Mesenchymal stem cell (in vitro differentiated cells and primary cell): ENCODE results near the gene ARRB2.

Experiments used
- DNase-seq: peaks from one replicate; pipeline ENCODE4 v3.0.0-alpha.2; 2013
- H2AFZ ChIP-seq: one replicate; pipeline ENCODE4 v1.6.1; 2013; ENCODE audit warnings: low read depth, mild to moderate bottlenecking, control low read depth, inconsistent platforms, low read length, moderate library complexity
- H2AK5ac ChIP-seq: 2 replicates; pipeline ENCODE4 v1.6.1; 2013; ENCODE audit warnings: low read length, moderate library complexity, mild to moderate bottlenecking, inconsistent platforms; ENCODE audit not compliant: severe bottlenecking
- H2BK120ac ChIP-seq: one replicate; pipeline ENCODE4 v1.6.1; 2013; ENCODE audit warnings: low read depth, mild to moderate bottlenecking, inconsistent platforms, low read length, moderate library complexity
- H2BK12ac ChIP-seq, 2 experiments: one replicate each; pipeline ENCODE4 v1.6.1; 2013; ENCODE audit warnings: inconsistent platforms in 2 of 2, low read length in 2 of 2, mild to moderate bottlenecking in 2 of 2, moderate library complexity in 2 of 2, control low read depth in 1 of 2
- H2BK15ac ChIP-seq: one replicate; pipeline ENCODE4 v1.6.1; 2013; ENCODE audit warnings: mild to moderate bottlenecking, low read depth, inconsistent platforms; ENCODE audit not compliant: poor library complexity, severe bottlenecking
- H2BK5ac ChIP-seq: 2 replicates; pipeline ENCODE4 v1.6.1; 2013; ENCODE audit warnings: low read depth, mild to moderate bottlenecking, low read length, control low read depth, inconsistent platforms; ENCODE audit not compliant: poor library complexity, severe bottlenecking
- H3K14ac ChIP-seq, 2 experiments: one replicate each; pipeline ENCODE4 v1.6.1; 2013; ENCODE audit warnings: inconsistent platforms in 2 of 2, low read length in 2 of 2, control low read depth in 1 of 2, mild to moderate bottlenecking in 1 of 2, moderate library complexity in 1 of 2
- H3K18ac ChIP-seq, 2 experiments: one replicate each; pipeline ENCODE4 v1.6.1; 2013; ENCODE audit warnings: inconsistent platforms in 2 of 2, low read length in 2 of 2, control low read depth in 1 of 2, low read depth in 1 of 2, mild to moderate bottlenecking in 1 of 2
- H3K23ac ChIP-seq, 2 experiments: one replicate each; pipeline ENCODE4 v1.6.1; 2013; ENCODE audit warnings: inconsistent platforms in 2 of 2, low read length in 2 of 2, mild to moderate bottlenecking in 2 of 2, moderate library complexity in 2 of 2, control low read depth in 1 of 2
- H3K27ac ChIP-seq: 2 replicates; pipeline ENCODE4 v1.5.1; 2013; ENCODE audit warnings: mild to moderate bottlenecking, moderate library complexity, low read length, control low read depth, inconsistent platforms; ENCODE audit not compliant: poor library complexity, severe bottlenecking
- H3K27me3 ChIP-seq, 2 experiments: 2 replicates each; pipeline versions ENCODE4 v1.6.1 to v1.7.0; 2013; ENCODE audit warnings: low read length in 2 of 2, mild to moderate bottlenecking in 2 of 2, moderate library complexity in 2 of 2, control low read depth in 1 of 2, inconsistent platforms in 1 of 2; ENCODE audit not compliant: control insufficient read depth in 1 of 2, insufficient read depth in 1 of 2
- H3K36me3 ChIP-seq, 2 experiments: 2 replicates each; pipeline versions ENCODE4 v1.6.1 to v1.7.0; 2013; ENCODE audit warnings: low read length in 2 of 2, control low read depth in 1 of 2, inconsistent platforms in 1 of 2, low read depth in 1 of 2, mild to moderate bottlenecking in 1 of 2; ENCODE audit not compliant: insufficient read depth in 2 of 2, control insufficient read depth in 1 of 2
- H3K4ac ChIP-seq, 2 experiments: one replicate each; pipeline ENCODE4 v1.6.1; 2013; ENCODE audit warnings: inconsistent platforms in 2 of 2, low read length in 2 of 2, mild to moderate bottlenecking in 2 of 2, moderate library complexity in 2 of 2, control low read depth in 1 of 2, low read depth in 1 of 2
- H3K4me1 ChIP-seq: 2 replicates; pipeline ENCODE4 v1.6.1; 2013; ENCODE audit warnings: low read depth, low read length, control low read depth; ENCODE audit not compliant: control insufficient read depth, insufficient read depth
- H3K4me2 ChIP-seq: 2 replicates; pipeline ENCODE4 v1.6.1; 2013; ENCODE audit warnings: low read length, mild to moderate bottlenecking, inconsistent platforms; ENCODE audit not compliant: poor library complexity, severe bottlenecking
- H3K4me3 ChIP-seq, 2 experiments: 2 replicates each; pipeline versions ENCODE4 v1.5.1 to v1.7.0; 2013; ENCODE audit warnings: low read length in 2 of 2, mild to moderate bottlenecking in 2 of 2, control low read depth in 1 of 2, low read depth in 1 of 2; ENCODE audit not compliant: insufficient read depth in 1 of 2
- H3K79me1 ChIP-seq: replicated peaks from 2 replicates; pipeline ENCODE4 v1.6.1; 2013; ENCODE audit warnings: mild to moderate bottlenecking, control low read depth, low read length, inconsistent platforms; ENCODE audit not compliant: poor library complexity, severe bottlenecking
- H3K9ac ChIP-seq: 2 replicates; pipeline ENCODE4 v1.7.0; 2013; ENCODE audit warnings: mild to moderate bottlenecking, low read length, moderate library complexity
- H3K9me3 ChIP-seq: 2 replicates; pipeline ENCODE4 v1.7.0; 2013; ENCODE audit warnings: mild to moderate bottlenecking, low read length; ENCODE audit not compliant: control insufficient read depth
- H4K8ac ChIP-seq: one replicate; pipeline ENCODE4 v1.6.1; 2013; ENCODE audit warnings: inconsistent platforms, mild to moderate bottlenecking, low read length, moderate library complexity
- H4K91ac ChIP-seq: one replicate; pipeline ENCODE4 v1.6.1; 2013; ENCODE audit warnings: mild to moderate bottlenecking, low read length, inconsistent platforms
- WGBS: methylation state at CpG from one replicate; pipeline ENCODE4 v1.1.7; 2013; ENCODE audit warnings: mixed read lengths; 5-methylcytosine and 5-hydroxymethylcytosine counted together

ARRB2 gene

GRCh38 chr17:4759776-4760236, 49.4 kb downstream of the ARRB2 start:
- Histone ChIP-seq H3K9ac (no peak overlapping the region), H3K79me1 (no peaks in the 10 kb centered on the region), H3K27me3 (peaks cover 20 to 48% of the 10 kb centered on the region in 2 experiments), H3K9me3 (no peaks in the 10 kb centered on the region), H2BK120ac (no peak overlapping the region), H3K4me2 (no peak overlapping the region), H2BK5ac (no peak overlapping the region), H3K4ac (no peak overlapping the region), H3K36me3 (no peaks in the 10 kb centered on the region), H3K18ac (no peak overlapping the region), H2AK5ac (no peak overlapping the region), H3K27ac (no peak overlapping the region), H3K4me1 (no peaks in the 10 kb centered on the region), H2AFZ (no peak overlapping the region), H2BK12ac (no peak overlapping the region), H4K8ac (no peak overlapping the region), H4K91ac (no peak overlapping the region), H3K14ac (no peak overlapping the region), H2BK15ac (no peak overlapping the region), H3K4me3 (no peak overlapping the region), H3K23ac (no peak overlapping the region)
- no peak for DNase-seq
- 95% methylated on average over 10 of the region's 10 CpGs for WGBS

DNA sequence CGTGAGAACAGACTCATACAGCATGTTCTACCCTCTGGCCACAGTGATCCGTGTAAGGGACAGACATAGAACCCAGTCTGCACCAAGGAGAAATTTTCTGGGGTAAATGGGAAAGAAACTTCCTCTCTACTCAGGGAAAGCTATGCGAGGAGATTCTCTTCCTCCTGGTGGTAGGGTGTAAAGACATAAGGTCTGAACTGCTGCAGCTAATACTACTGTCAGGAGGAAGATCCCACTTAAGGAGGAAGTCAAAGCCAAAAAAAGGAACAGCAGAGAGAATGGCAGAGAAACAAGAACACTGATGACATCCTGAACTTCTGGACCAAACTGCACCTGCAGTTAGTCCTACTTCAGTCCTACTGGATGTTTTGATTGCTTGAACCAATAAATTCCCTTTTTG, 54.2 kb downstream of the ARRB2 start:
- Histone ChIP-seq H3K27ac (no peak overlapping the region), H2AK5ac (no peak overlapping the region), H3K4me2 (no peak overlapping the region), H2BK12ac (no peak overlapping the region), H2BK5ac (no peak overlapping the region), H3K4me1 (no peaks in the 10 kb centered on the region), H3K27me3 (peaks cover 5 to 14% of the 10 kb centered on the region in 2 experiments), H3K79me1 (no peaks in the 10 kb centered on the region), H2BK15ac (no peak overlapping the region), H3K14ac (no peak overlapping the region), H4K91ac (no peak overlapping the region), H3K9ac (no peak overlapping the region), H4K8ac (no peak overlapping the region), H3K4ac (no peak overlapping the region), H3K36me3 (no peaks in the 10 kb centered on the region), H3K23ac (no peak overlapping the region), H3K18ac (no peak overlapping the region), H2AFZ (no peak overlapping the region), H3K9me3 (no peaks in the 10 kb centered on the region), H2BK120ac (no peak overlapping the region), H3K4me3 (no peak overlapping the region)
- DNase-seq, result no peak
- 82% methylated on average over 3 of the region's 3 CpGs for WGBS

DNA sequence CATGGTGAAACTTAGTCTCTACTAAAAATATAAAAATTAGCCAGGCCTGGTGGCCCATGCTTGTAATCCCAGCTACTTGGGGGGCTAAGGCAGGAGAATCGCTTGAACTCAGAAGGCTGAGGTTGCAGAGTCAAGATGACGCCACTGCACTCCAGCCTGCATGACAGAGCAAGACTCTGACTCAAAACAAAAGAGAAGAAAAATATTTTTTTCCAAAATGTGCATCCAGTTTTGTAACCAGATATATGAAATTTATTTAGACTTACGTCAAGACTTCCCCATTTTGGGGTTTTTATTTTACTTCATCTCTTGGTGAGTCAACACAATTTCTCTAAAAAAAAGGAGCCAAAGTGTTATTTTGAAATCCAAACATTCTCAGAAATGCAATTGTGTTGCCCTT, 55.8 kb downstream of the ARRB2 start:
- WGBS, result 83% methylated on average over 2 of the region's 3 CpGs

GRCh38 chr17:4766723-4767122, 56.3 kb downstream of the ARRB2 start:
- H4K8ac ChIP-seq, result no peak overlapping the region
- DNase-seq, result no peak
- no peak overlapping the region for H2BK5ac ChIP-seq
- WGBS, result 98% methylated on average over 9 of the region's 9 CpGs
- no peak overlapping the region for H2BK15ac ChIP-seq
- peaks cover 14 to 20% of the 10 kb centered on the region in 2 experiments for H3K27me3 ChIP-seq
- no peaks in the 10 kb centered on the region for H3K9me3 ChIP-seq
- H3K36me3 ChIP-seq, result no peaks in the 10 kb centered on the region
- no peak overlapping the region for H3K9ac ChIP-seq
- H3K4me3 ChIP-seq, result no peak overlapping the region
- H3K4me1 ChIP-seq, result no peaks in the 10 kb centered on the region
- H3K18ac ChIP-seq, result no peak overlapping the region
- no peak overlapping the region for H3K23ac ChIP-seq
- no peak overlapping the region for H3K27ac ChIP-seq
- H4K91ac ChIP-seq, result no peak overlapping the region
- H2BK12ac ChIP-seq, result no peak overlapping the region
- no peaks in the 10 kb centered on the region for H3K79me1 ChIP-seq
- H3K4ac ChIP-seq, result no peak overlapping the region
- no peak overlapping the region for H3K14ac ChIP-seq
- no peak overlapping the region for H2BK120ac ChIP-seq
- no peak overlapping the region for H2AFZ ChIP-seq
- no peak overlapping the region for H3K4me2 ChIP-seq
- no peak overlapping the region for H2AK5ac ChIP-seq

More for the DNA sequence above, 55.8 kb downstream of the ARRB2 start:
- H2BK5ac ChIP-seq, result no peak overlapping the region
- no peak for DNase-seq
- no peak overlapping the region for H3K4ac ChIP-seq
- no peak overlapping the region for H3K23ac ChIP-seq
- no peak overlapping the region for H4K91ac ChIP-seq
- H4K8ac ChIP-seq, result no peak overlapping the region
- no peak overlapping the region for H3K18ac ChIP-seq
- H2AK5ac ChIP-seq, result no peak overlapping the region
- H3K4me3 ChIP-seq, result no peak overlapping the region
- H3K36me3 ChIP-seq, result no peaks in the 10 kb centered on the region
- H3K14ac ChIP-seq, result no peak overlapping the region
- H3K9ac ChIP-seq, result no peak overlapping the region
- peaks cover 9 to 15% of the 10 kb centered on the region in 2 experiments for H3K27me3 ChIP-seq
- no peak overlapping the region for H3K27ac ChIP-seq
- H3K9me3 ChIP-seq, result no peaks in the 10 kb centered on the region
- no peak overlapping the region for H2BK120ac ChIP-seq
- no peak overlapping the region for H2BK15ac ChIP-seq
- H2BK12ac ChIP-seq, result no peak overlapping the region
- no peaks in the 10 kb centered on the region for H3K79me1 ChIP-seq
- no peaks in the 10 kb centered on the region for H3K4me1 ChIP-seq
- no peak overlapping the region for H3K4me2 ChIP-seq
- H2AFZ ChIP-seq, result no peak overlapping the region
